ENCODE data around the gene SLC22A13.

GRCh38 chr3:38297537-38297936 is 31.9 kb downstream of the SLC22A13 start:
- TF ChIP-seq CTCF (IDR thresholded peaks at IDR 0.05) (no peak), POLR2A (IDR thresholded peaks at IDR 0.05) (no peak)
